PC-9 (cell line): ENCODE measurements around the gene NKAIN2. TPM values are rescaled to one million over a fixed set of nuclear protein-coding genes. Genes with fewer than 3 reads are reported as not detected.

Experiments used
- BruUV-seq: library from RNA; stranded (reverse); fragments of 400-500 nt; replicated peaks from 2 replicates; lab custom pipeline; 2021; lab: Mats Ljungman, UMichigan
- CTCF ChIA-PET: fragments of 300-600 bp; sonication (Branson Sonifier 250); formaldehyde crosslinking; loops from one replicate; lab custom pipeline; 2022; ENCODE audit warnings: antibody characterized with exemption; lab: Charles Lee
- POLR2A ChIA-PET: fragments of 300-600 bp; sonication (Branson Sonifier 250); formaldehyde crosslinking; loops from one replicate; lab custom pipeline; 2022; ENCODE audit warnings: antibody characterized with exemption; ENCODE audit not compliant: unreplicated experiment; lab: Charles Lee
- DNase-seq, 2 experiments: peaks; one replicate each; pipeline versions ENCODE4 v3.0.0 to v3.0.0-alpha.2; 2015 to 2022; ENCODE audit warnings: mixed read lengths in 1 of 2
- H2AFZ ChIP-seq: fragments of 200-600 bp; sonication (generic); 2 replicates; pipeline ENCODE4 v1.8.1; 2017; ENCODE audit warnings: antibody characterized with exemption
- H3F3A ChIP-seq: fragments of 200-600 bp; sonication (generic); 2 replicates; pipeline ENCODE4 v1.8.1; 2017; ENCODE audit warnings: antibody characterized with exemption, mild to moderate bottlenecking, low read depth; ENCODE audit not compliant: insufficient read depth
- H3K27ac ChIP-seq: fragments of 200-600 bp; sonication (generic); 2 replicates; pipeline ENCODE4 v1.6.1; 2016; ENCODE audit warnings: mixed run types
- H3K27me3 ChIP-seq: fragments of 200-600 bp; sonication (generic); 2 replicates; pipeline ENCODE4 v1.6.1; 2016; ENCODE audit warnings: low read depth, mixed run types; ENCODE audit not compliant: insufficient read depth
- H3K36me3 ChIP-seq: fragments of 200-600 bp; sonication (generic); 2 replicates; pipeline ENCODE4 v1.6.1; 2016; ENCODE audit warnings: low read depth, mixed run types
- H3K4me1 ChIP-seq: fragments of 200-600 bp; sonication (generic); replicated peaks from 2 replicates; pipeline ENCODE4 v1.6.1; 2016; ENCODE audit warnings: mixed run types; ENCODE audit not compliant: insufficient read depth
- H3K4me2 ChIP-seq: fragments of 200-600 bp; sonication (generic); 2 replicates; pipeline ENCODE4 v1.6.1; 2017; ENCODE audit warnings: mixed run types
- H3K4me3 ChIP-seq: fragments of 200-600 bp; sonication (generic); 2 replicates; pipeline ENCODE4 v1.6.1; 2016; ENCODE audit warnings: mixed run types
- H3K79me2 ChIP-seq: fragments of 200-600 bp; sonication (generic); 2 replicates; pipeline ENCODE4 v1.6.1; 2017; ENCODE audit warnings: low read depth, mixed run types
- H3K9me2 ChIP-seq: fragments of 200-600 bp; sonication (generic); 2 replicates; pipeline ENCODE4 v1.8.1; 2017; ENCODE audit warnings: mild to moderate bottlenecking; ENCODE audit not compliant: insufficient read depth
- H3K9me3 ChIP-seq: fragments of 200-600 bp; sonication (generic); 2 replicates; pipeline ENCODE4 v1.8.1; 2016; ENCODE audit warnings: low read depth; ENCODE audit not compliant: insufficient read depth
- H4K20me1 ChIP-seq: fragments of 200-600 bp; sonication (generic); 2 replicates; pipeline ENCODE4 v1.8.1; 2017; ENCODE audit not compliant: insufficient read depth
- EZH2 ChIP-seq: fragments of 200-600 bp; sonication (generic); IDR thresholded peaks from 2 replicates; pipeline ENCODE4 v1.8.0; 2017; ENCODE audit warnings: antibody characterized with exemption, low read depth
- intact Hi-C: fragments of 100-400 bp; cut with micrococcal nuclease; formaldehyde crosslinking; loops from one replicate; pipeline ENCODE4 v1.10.0; 2022; ENCODE audit not compliant: unreplicated experiment
- total RNA-seq: library from RNA; stranded (reverse); gene quantifications from 2 replicates; pipeline ENCODE4 v1.2.3, GENCODE V29; 2021
- TF ChIP-seq, protein P1 (sequence below): fragments of 200-600 bp; sonication (generic); conservative IDR thresholded peaks from 2 replicates; pipeline ENCODE4 v1.6.1; 2017; ENCODE audit warnings: mixed run types, antibody characterized with exemption, mild to moderate bottlenecking, moderate library complexity

NKAIN2 gene
- total RNA-seq, 1 experiment from 2014 or later = not detected

DNA sequence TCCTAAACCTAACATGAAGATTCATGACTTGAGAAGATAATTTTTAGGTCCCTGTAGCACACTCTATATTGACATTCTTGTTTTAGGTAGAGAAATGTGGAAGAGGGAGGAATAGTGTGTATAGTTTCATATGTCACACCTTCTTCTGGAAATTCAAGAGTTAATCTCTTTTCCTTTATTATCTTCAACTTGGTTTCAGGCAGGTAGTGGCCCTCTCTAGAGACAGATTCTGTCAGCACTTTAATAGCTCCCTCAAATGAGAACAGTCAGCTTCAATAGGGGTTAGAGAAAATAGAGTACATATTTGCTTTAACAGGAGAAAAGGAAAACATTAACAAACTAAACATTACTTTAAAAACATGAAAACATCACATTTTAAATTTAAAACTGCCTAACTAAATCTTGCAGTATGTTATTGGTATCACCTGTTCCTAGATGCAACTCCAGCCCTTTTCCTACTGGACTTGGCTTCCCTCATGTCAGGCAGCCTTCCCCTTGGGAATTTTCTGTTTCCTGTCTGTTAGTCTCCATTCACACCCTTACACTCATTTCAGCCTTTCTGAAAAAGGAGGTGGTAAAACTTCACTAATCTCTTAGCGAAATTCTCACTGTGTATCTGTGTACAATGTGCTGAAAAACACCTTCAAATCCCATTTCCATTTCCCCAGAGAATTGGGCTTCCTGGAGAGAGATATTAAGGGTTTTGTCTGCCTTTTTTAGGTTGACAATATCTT, 966.3 kb downstream of the NKAIN2 start:
- CTCF ChIA-PET = no interaction called here
- Histone ChIP-seq H3K4me1 (no peaks in the 10 kb centered on the region), H3K9me3 (no peaks in the 10 kb centered on the region), H3K27ac (no peak overlapping the region), H3K9me2 (no peaks in the 10 kb centered on the region), H3F3A (no peaks in the 10 kb centered on the region), H4K20me1 (no peaks in the 10 kb centered on the region), H3K27me3 (no peaks in the 10 kb centered on the region), H2AFZ (no peak overlapping the region), H3K4me3 (no peak overlapping the region), H3K36me3 (no peaks in the 10 kb centered on the region), H3K79me2 (no peaks in the 10 kb centered on the region), H3K4me2 (no peak overlapping the region)
- POLR2A ChIA-PET = no interaction called here
- no TSS peak for BruUV-seq
- TF ChIP-seq, protein P1, sequence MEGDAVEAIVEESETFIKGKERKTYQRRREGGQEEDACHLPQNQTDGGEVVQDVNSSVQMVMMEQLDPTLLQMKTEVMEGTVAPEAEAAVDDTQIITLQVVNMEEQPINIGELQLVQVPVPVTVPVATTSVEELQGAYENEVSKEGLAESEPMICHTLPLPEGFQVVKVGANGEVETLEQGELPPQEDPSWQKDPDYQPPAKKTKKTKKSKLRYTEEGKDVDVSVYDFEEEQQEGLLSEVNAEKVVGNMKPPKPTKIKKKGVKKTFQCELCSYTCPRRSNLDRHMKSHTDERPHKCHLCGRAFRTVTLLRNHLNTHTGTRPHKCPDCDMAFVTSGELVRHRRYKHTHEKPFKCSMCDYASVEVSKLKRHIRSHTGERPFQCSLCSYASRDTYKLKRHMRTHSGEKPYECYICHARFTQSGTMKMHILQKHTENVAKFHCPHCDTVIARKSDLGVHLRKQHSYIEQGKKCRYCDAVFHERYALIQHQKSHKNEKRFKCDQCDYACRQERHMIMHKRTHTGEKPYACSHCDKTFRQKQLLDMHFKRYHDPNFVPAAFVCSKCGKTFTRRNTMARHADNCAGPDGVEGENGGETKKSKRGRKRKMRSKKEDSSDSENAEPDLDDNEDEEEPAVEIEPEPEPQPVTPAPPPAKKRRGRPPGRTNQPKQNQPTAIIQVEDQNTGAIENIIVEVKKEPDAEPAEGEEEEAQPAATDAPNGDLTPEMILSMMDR = no peak
- no peak for TF ChIP-seq EZH2
- no peak for DNase-seq
- intact Hi-C loops = no loop called here

DNA sequence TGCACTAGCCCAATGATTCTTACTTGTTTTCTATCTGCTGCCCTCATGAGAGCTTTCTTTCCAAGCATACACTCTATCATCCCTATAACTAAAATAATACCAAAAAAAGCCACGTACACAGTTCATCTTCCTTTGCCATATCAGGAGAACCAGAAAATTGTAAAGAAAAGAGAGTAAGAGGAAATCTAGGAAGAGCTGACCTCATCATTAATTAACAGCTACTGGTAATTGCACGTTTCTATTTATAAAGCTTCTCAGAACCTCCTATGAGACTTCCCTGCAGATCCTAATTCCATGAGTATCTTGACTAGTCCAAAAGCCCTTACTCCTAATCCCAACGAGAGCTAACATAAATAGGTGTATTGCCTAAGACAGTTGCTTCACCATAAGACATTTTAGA, 967.1 kb downstream of the NKAIN2 start:
- Histone ChIP-seq H3K4me3 (no peak overlapping the region), H3F3A (no peaks in the 10 kb centered on the region), H3K79me2 (no peaks in the 10 kb centered on the region), H3K36me3 (no peaks in the 10 kb centered on the region), H3K4me1 (no peaks in the 10 kb centered on the region), H3K9me3 (no peaks in the 10 kb centered on the region), H3K27ac (no peak overlapping the region), H3K4me2 (no peak overlapping the region), H4K20me1 (no peaks in the 10 kb centered on the region), H2AFZ (no peak overlapping the region), H3K9me2 (no peaks in the 10 kb centered on the region), H3K27me3 (no peaks in the 10 kb centered on the region)
- CTCF ChIA-PET = no interaction called here
- no peak for DNase-seq
- POLR2A ChIA-PET = no interaction called here
- intact Hi-C loops = no loop called here
- BruUV-seq = no TSS peak
- TF ChIP-seq, protein P1 = no peak
- no peak for TF ChIP-seq EZH2

DNA sequence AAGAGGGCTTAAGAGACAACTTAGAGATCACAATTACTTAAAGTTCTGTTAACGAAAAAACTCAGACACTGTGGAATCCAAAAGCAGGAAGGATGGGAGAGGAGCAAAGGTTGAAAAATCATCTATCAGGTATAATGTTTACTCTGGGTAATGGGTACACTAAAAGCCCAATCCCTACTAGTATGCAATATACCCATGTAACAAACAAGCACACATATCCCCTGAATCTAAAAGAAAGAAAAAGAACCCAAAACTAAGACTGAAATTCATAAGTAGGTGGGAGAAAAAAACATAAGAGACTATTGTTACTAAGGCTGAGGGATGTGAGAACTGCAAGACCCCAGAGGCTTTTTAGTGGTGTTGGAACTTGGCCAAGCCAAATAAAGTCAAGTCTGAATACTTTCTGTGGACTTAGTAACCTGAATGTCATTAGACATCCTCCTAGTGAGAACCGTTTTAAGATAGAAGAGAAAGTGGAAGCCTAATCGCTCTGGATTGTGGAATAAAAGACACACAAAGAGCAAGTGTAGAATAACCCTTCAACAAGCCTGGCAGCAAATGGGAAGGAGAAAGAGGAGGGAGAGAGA, 969.2 kb downstream of the NKAIN2 start:
- Histone ChIP-seq H3K79me2 (no peaks in the 10 kb centered on the region), H3K36me3 (no peaks in the 10 kb centered on the region), H3K4me3 (no peak overlapping the region), H2AFZ (no peak overlapping the region), H4K20me1 (no peaks in the 10 kb centered on the region), H3K9me2 (no peaks in the 10 kb centered on the region), H3K9me3 (no peaks in the 10 kb centered on the region), H3K4me1 (no peaks in the 10 kb centered on the region), H3K27ac (no peak overlapping the region), H3K4me2 (no peak overlapping the region), H3F3A (no peaks in the 10 kb centered on the region), H3K27me3 (no peaks in the 10 kb centered on the region)
- TF ChIP-seq, protein P1 = no peak
- TF ChIP-seq EZH2 = no peak
- BruUV-seq = no TSS peak
- ChIA-PET POLR2A (no interaction called here), CTCF (no interaction called here)
- no peak for DNase-seq
- intact Hi-C loops = no loop called here
